Thyroid gland (tissue), 4 donors: ENCODE results near the gene CHGA.

ENCODE experiments used
- POLR2A ChIP-seq, 2 donors: fragments of 450-650 bp; IDR thresholded peaks; one replicate each; pipeline ENCODE4 v1.6.1; 2017; ENCODE audit warnings: antibody characterized with exemption in 2 of 2, mild to moderate bottlenecking in 2 of 2, moderate library complexity in 1 of 2
- TF ChIP-seq, protein P1 (sequence below), 6 experiments: fragments of 200-600 bp in 3 of 6; fragments of 450-650 bp in 3 of 6; sonication (generic) in 3 of 6; IDR thresholded peaks; one replicate each; pipeline ENCODE4 v1.5.1; 2016 to 2019; ENCODE audit warnings: antibody characterized with exemption in 6 of 6, mild to moderate bottlenecking in 2 of 6, inconsistent platforms in 1 of 6, moderate library complexity in 1 of 6

DNA sequence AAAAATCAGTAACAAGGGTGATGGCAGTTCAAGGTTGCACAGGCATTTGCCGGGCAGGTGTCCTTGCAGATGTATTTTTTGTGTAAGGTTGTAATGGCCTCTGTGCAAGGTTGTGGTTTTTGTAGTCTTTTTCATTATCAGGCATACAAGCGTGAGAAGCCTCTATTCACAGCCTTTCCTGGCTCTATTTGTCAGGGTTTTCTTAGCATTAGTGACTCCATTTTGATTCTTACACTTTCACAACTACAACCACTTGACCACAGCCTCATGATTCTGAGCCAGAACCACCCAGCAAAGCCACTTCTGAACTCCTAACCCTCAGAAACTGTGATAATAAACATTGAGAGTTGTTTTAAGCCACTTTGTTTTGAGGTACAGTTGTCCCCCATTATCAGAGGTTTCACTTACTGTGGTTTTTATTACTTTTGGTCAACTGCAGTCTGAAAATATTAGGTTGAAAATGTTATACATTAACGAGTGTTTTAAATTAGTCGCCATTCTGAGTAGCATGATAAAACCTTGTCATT lies 27.5 kb upstream of the CHGA start:
- TF ChIP-seq, protein P1, sequence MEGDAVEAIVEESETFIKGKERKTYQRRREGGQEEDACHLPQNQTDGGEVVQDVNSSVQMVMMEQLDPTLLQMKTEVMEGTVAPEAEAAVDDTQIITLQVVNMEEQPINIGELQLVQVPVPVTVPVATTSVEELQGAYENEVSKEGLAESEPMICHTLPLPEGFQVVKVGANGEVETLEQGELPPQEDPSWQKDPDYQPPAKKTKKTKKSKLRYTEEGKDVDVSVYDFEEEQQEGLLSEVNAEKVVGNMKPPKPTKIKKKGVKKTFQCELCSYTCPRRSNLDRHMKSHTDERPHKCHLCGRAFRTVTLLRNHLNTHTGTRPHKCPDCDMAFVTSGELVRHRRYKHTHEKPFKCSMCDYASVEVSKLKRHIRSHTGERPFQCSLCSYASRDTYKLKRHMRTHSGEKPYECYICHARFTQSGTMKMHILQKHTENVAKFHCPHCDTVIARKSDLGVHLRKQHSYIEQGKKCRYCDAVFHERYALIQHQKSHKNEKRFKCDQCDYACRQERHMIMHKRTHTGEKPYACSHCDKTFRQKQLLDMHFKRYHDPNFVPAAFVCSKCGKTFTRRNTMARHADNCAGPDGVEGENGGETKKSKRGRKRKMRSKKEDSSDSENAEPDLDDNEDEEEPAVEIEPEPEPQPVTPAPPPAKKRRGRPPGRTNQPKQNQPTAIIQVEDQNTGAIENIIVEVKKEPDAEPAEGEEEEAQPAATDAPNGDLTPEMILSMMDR (IDR thresholded peaks at IDR 0.05), result no peak
- no peak for TF ChIP-seq POLR2A (IDR thresholded peaks at IDR 0.05)
